HG02763 (cell line): Measurements from ENCODE around the gene UQCRC2.
"Not testable (repeated sequence)": the region's sequence is repeated elsewhere in the genome, so short reads cannot be mapped to it uniquely, and the experiment has no call there.

Experiments
- ATAC-seq: cut with Tn5 transposase; IDR thresholded peaks from one replicate; pipeline ENCODE4 v1.9.1; 2021; ENCODE audit warnings: mild to moderate bottlenecking, moderate library complexity; ENCODE audit not compliant: unreplicated experiment

The UQCRC2 gene

GRCh38 chr16:21952793-21953540, at the start of gene UQCRC2:
UQCRC2 (plus strand) TSS chr16:21953361; CDS start chr16:21953424, 63 bp downstream.
- peak; percentile 90 for ATAC-seq

GRCh38 chr16:21932650-21933049, 20.5 kb upstream of the UQCRC2 start:
- ATAC-seq, result not testable (repeated sequence)

GRCh38 chr16:21933316-21933715, 19.8 kb upstream of the UQCRC2 start:
- ATAC-seq, result not testable (repeated sequence)

- not testable (repeated sequence) for ATAC-seq
Observed at GRCh38 chr16:21933790-21934189, 19.4 kb upstream of the UQCRC2 start.

- not testable (repeated sequence) for ATAC-seq
Observed at GRCh38 chr16:21936216-21936615, 16.9 kb upstream of the UQCRC2 start.

GRCh38 chr16:21937336-21937829, 15.8 kb upstream of the UQCRC2 start:
- no peak for ATAC-seq

- no peak for ATAC-seq
Observed at GRCh38 chr16:21940570-21940969, 12.6 kb upstream of the UQCRC2 start.

- ATAC-seq, result no peak
Observed at GRCh38 chr16:21943571-21943970, 9.6 kb upstream of the UQCRC2 start.

GRCh38 chr16:21946889-21947635, 6.1 kb upstream of the UQCRC2 start:
- ATAC-seq, result no peak

- no peak for ATAC-seq
Observed at GRCh38 chr16:21949713-21950260, 3.4 kb upstream of the UQCRC2 start.

GRCh38 chr16:21950782-21951521, 2.2 kb upstream of the UQCRC2 start:
- no peak for ATAC-seq

GRCh38 chr16:21952040-21952792, 945 bp upstream of the UQCRC2 start:
- ATAC-seq, result peak; percentile 28

- no peak for ATAC-seq
Observed at GRCh38 chr16:21953541-21953902, 361 bp downstream of the UQCRC2 start.

GRCh38 chr16:21957714-21958346, 4.7 kb downstream of the UQCRC2 start:
- ATAC-seq, result no peak

GRCh38 chr16:21959050-21959449, 5.9 kb downstream of the UQCRC2 start:
- no peak for ATAC-seq

- ATAC-seq, result no peak
Observed at GRCh38 chr16:21962475-21962874, 9.3 kb downstream of the UQCRC2 start.

- ATAC-seq, result no peak
Observed at GRCh38 chr16:21963887-21964286, 10.7 kb downstream of the UQCRC2 start.

- ATAC-seq, result no peak
Observed at GRCh38 chr16:21964353-21964752, 11.2 kb downstream of the UQCRC2 start.

- no peak for ATAC-seq
Observed at GRCh38 chr16:21971856-21972255, 18.7 kb downstream of the UQCRC2 start.

- no peak for ATAC-seq
Observed at GRCh38 chr16:21973945-21974344, 20.8 kb downstream of the UQCRC2 start.
